Measurements from ENCODE around the gene LRRC28. TPM values are rescaled to one million over a fixed set of nuclear protein-coding genes. Genes with fewer than 3 reads are reported as not detected.

LRRC28 gene
- total and polyA plus RNA-seq, 9 of the 15 experiments (the other 6 are each of a cell fraction or from before 2014, with no cell fraction given), result 5.5 to 17.4 (median 7.9) TPM

DNA sequence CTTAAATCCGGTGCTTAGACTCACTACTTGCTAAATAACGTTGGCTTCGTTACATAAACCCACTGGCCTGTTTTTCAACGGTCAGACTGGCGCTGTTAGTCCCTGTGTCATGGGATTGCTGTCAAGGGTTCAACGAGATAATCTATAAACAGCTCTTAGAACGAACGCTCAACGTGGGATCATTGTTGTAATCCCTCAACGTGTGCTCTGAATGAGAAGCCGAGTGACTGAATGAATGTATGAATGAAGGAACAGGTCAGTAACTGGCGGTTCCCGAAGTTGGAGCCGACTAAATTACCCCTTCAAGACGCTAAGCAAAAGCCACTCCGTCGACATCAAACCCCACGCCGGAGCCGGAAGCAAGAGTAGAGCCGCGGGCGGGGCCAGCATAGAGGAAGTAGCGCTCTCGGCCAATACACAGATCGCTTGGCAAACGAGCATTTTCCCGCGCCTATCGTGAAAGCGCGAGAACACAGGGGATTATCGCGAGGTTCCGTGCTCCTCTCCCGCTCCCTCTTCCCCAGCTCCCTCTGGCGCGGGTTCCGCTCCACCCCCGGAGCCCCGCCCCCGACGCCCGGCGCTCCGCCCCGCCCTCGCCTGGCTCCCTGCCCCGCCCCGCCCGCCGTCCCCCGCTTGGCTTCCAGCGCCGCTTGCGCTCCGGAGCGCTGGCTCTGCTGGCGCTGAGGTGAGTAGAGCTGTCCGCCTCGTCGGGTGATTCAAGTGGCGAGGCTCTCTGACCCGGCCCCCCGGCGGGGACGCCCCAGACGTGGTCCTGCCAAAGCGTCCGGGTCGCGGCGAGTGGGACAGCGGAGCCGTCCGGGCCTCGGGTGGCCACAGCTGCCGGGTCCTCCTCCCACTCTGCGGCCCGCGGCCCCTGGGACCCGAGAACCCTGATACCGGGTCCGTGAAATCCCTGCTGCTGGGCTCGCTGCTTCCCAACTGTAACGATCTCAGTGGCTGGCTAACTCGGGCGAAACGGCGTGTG lies at the start of gene LRRC28 (continued):
- no peak for TF ChIP-seq DDX20 (tag; IDR thresholded peaks at IDR 0.05; ENCODE audit: low read depth)
- no peak for TF ChIP-seq HNRNPK (IDR thresholded peaks at IDR 0.05; ENCODE audit: low read depth, low read length, poor library complexity, severe bottlenecking)
- TF ChIP-seq SRF (CRISPR knock-in tag; IDR thresholded peaks at IDR 0.05), result no peak
- TF ChIP-seq ZBTB12 (CRISPR knock-in tag; IDR thresholded peaks at IDR 0.05), result no peak
- TF ChIP-seq ZNF263 (CRISPR knock-in tag; IDR thresholded peaks at IDR 0.05; ENCODE audit: borderline replicate concordance), result peak; percentile 79; the same call in 1 of the 2 replicates
- peak; percentile 90 for TF ChIP-seq PML (IDR thresholded peaks at IDR 0.05; ENCODE audit: low read length)
- peak; percentile 76 for TF ChIP-seq PHF8 (IDR thresholded peaks at IDR 0.05; ENCODE audit: borderline replicate concordance, low read length)
- peak; percentile 77; the same call in 1 of the 2 replicates for TF ChIP-seq ZNF197 (CRISPR knock-in tag; IDR thresholded peaks at IDR 0.05; ENCODE audit: low read depth)
- TF ChIP-seq, protein P1, sequence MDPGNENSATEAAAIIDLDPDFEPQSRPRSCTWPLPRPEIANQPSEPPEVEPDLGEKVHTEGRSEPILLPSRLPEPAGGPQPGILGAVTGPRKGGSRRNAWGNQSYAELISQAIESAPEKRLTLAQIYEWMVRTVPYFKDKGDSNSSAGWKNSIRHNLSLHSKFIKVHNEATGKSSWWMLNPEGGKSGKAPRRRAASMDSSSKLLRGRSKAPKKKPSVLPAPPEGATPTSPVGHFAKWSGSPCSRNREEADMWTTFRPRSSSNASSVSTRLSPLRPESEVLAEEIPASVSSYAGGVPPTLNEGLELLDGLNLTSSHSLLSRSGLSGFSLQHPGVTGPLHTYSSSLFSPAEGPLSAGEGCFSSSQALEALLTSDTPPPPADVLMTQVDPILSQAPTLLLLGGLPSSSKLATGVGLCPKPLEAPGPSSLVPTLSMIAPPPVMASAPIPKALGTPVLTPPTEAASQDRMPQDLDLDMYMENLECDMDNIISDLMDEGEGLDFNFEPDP (CRISPR knock-in tag; IDR thresholded peaks at IDR 0.05), result no peak
- TF ChIP-seq NFE2L1 (tag; IDR thresholded peaks at IDR 0.05; ENCODE audit: borderline replicate concordance, low read depth), result no peak
- no peak for TF ChIP-seq EWSR1 (IDR thresholded peaks at IDR 0.05; ENCODE audit: borderline replicate concordance, low read depth, partially characterized antibody)
- no peak for TF ChIP-seq NONO (IDR thresholded peaks at IDR 0.05; ENCODE audit: low read depth in 2 of 2, low read length in 1 of 2)
- TF ChIP-seq ZNF644 (tag; IDR thresholded peaks at IDR 0.05; ENCODE audit: low read depth), result no peak
- TF ChIP-seq TAF9B (IDR thresholded peaks at IDR 0.05; ENCODE audit: partially characterized antibody), result peak; percentile 77
- 0 out of 2 replicates have a peak, but pooled peaks have one; percentile 18 for TF ChIP-seq ZNF584 (CRISPR knock-in tag; IDR thresholded peaks at IDR 0.05; ENCODE audit: low read depth)
- no peak for TF ChIP-seq CBFA2T2 (conservative IDR thresholded peaks at IDR 0.05)
- no peak for TF ChIP-seq TRIM24 (IDR thresholded peaks at IDR 0.05)
- TF ChIP-seq ZNF41 (CRISPR knock-in tag; conservative IDR thresholded peaks at IDR 0.05), result no peak
- TF ChIP-seq, protein P2, sequence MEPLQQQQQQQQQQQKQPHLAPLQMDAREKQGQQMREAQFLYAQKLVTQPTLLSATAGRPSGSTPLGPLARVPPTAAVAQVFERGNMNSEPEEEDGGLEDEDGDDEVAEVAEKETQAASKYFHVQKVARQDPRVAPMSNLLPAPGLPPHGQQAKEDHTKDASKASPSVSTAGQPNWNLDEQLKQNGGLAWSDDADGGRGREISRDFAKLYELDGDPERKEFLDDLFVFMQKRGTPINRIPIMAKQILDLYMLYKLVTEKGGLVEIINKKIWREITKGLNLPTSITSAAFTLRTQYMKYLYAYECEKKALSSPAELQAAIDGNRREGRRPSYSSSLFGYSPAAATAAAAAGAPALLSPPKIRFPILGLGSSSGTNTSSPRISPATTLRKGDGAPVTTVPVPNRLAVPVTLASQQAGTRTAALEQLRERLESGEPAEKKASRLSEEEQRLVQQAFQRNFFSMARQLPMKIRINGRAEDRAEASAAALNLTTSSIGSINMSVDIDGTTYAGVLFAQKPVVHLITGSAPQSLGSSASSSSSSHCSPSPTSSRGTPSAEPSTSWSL (CRISPR knock-in tag; IDR thresholded peaks at IDR 0.05; ENCODE audit: borderline replicate concordance), result no peak
- TF ChIP-seq, protein P3, sequence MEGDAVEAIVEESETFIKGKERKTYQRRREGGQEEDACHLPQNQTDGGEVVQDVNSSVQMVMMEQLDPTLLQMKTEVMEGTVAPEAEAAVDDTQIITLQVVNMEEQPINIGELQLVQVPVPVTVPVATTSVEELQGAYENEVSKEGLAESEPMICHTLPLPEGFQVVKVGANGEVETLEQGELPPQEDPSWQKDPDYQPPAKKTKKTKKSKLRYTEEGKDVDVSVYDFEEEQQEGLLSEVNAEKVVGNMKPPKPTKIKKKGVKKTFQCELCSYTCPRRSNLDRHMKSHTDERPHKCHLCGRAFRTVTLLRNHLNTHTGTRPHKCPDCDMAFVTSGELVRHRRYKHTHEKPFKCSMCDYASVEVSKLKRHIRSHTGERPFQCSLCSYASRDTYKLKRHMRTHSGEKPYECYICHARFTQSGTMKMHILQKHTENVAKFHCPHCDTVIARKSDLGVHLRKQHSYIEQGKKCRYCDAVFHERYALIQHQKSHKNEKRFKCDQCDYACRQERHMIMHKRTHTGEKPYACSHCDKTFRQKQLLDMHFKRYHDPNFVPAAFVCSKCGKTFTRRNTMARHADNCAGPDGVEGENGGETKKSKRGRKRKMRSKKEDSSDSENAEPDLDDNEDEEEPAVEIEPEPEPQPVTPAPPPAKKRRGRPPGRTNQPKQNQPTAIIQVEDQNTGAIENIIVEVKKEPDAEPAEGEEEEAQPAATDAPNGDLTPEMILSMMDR (IDR thresholded peaks at IDR 0.05 in 2 of 3, conservative IDR thresholded peaks at IDR 0.05 in 1 of 3; ENCODE audit: insufficient read depth in 2 of 3, low read depth in 1 of 3, low read length in 3 of 3), result peak in 1 of 3 experiments; percentile 23; a peak in 1 of 6 replicates

Data from K562 (cell line).